Suprapubic skin (tissue), 3 donors: ENCODE measurements around the gene DAGLA.

Experiments
- POLR2AphosphoS5 ChIP-seq, 3 donors: sonication (generic); formaldehyde crosslinking; IDR thresholded peaks; one replicate each; pipeline ENCODE4 v1.6.1; 2017; ENCODE audit warnings: antibody characterized with exemption in 3 of 3
- TF ChIP-seq, protein P1 (sequence below), 2 donors: fragments of 200-600 bp in 1 of 2; fragments of 450-650 bp in 1 of 2; sonication (generic) in 1 of 2; IDR thresholded peaks; one replicate each; pipeline ENCODE4 v1.5.1; 2016 to 2019; ENCODE audit warnings: antibody characterized with exemption in 2 of 2, mild to moderate bottlenecking in 1 of 2, moderate library complexity in 1 of 2

DNA sequence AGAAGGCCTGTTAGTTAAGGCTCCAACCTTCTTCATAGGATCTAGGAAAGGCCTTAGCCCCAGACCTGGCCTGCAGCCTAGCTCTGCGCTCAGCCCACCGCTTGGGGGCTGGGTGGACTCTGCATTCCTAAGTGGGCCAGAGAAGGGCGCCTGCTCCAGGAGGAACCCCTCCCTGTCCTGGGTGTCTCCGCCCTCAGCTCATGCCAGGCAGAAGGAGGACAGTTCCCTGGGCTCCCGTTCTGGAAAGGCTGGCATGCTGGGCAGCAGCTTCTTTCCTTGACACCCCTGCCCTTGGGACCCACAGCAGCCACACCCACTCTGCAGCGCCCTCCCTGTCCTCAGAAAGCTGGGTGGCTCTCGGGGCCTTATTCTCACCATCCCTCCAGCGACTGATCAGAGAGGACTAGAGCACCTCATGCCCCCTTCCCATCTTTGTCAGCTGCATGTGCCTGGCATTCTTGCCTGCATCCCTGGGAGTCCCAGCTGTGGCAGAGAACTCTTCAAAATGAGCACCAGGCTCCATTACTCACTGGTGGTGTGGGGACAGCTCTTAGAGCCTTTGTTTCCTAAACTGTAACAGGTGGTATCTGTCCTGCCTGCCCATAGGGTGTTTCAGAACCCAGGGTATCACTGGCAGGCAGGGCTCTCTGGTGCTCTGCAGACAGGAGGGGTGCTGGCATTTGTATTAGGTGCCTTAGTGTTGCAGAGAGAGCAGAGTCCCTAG is 51.9 kb downstream of the DAGLA start:
- no peak for TF ChIP-seq POLR2AphosphoS5 (IDR thresholded peaks at IDR 0.05)
- TF ChIP-seq, protein P1, sequence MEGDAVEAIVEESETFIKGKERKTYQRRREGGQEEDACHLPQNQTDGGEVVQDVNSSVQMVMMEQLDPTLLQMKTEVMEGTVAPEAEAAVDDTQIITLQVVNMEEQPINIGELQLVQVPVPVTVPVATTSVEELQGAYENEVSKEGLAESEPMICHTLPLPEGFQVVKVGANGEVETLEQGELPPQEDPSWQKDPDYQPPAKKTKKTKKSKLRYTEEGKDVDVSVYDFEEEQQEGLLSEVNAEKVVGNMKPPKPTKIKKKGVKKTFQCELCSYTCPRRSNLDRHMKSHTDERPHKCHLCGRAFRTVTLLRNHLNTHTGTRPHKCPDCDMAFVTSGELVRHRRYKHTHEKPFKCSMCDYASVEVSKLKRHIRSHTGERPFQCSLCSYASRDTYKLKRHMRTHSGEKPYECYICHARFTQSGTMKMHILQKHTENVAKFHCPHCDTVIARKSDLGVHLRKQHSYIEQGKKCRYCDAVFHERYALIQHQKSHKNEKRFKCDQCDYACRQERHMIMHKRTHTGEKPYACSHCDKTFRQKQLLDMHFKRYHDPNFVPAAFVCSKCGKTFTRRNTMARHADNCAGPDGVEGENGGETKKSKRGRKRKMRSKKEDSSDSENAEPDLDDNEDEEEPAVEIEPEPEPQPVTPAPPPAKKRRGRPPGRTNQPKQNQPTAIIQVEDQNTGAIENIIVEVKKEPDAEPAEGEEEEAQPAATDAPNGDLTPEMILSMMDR (IDR thresholded peaks at IDR 0.05): no peak
